ENCODE results near the gene CELF5.
"Not testable (repeated sequence)": the region's sequence is repeated elsewhere in the genome, so short reads cannot be mapped to it uniquely, and the experiment has no call there.

Gene CELF5

DNA sequence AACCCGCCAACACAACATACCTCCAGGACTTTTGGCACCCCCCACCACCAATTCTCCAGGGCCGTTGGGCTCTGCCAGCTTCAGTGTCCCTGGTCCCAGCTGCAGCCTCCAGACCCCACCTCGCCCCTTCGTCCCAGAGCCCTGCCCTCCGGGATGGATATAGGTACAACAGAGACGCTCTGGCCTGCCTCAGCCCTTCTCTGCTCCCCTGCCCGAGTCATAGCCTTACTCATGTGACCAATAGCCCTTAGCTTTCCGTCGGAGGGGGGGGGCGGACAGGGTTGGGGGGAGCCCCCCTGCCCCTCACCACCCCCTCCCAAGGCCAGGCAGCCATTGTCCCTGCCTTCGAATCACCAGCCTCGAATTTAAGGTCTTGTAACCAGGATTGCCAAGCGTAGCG, 71.1 kb downstream of the CELF5 start:
- no peak overlapping the region for H3K4me3 ChIP-seq (ENCODE audit: low read length)
- TF ChIP-seq, protein P1, sequence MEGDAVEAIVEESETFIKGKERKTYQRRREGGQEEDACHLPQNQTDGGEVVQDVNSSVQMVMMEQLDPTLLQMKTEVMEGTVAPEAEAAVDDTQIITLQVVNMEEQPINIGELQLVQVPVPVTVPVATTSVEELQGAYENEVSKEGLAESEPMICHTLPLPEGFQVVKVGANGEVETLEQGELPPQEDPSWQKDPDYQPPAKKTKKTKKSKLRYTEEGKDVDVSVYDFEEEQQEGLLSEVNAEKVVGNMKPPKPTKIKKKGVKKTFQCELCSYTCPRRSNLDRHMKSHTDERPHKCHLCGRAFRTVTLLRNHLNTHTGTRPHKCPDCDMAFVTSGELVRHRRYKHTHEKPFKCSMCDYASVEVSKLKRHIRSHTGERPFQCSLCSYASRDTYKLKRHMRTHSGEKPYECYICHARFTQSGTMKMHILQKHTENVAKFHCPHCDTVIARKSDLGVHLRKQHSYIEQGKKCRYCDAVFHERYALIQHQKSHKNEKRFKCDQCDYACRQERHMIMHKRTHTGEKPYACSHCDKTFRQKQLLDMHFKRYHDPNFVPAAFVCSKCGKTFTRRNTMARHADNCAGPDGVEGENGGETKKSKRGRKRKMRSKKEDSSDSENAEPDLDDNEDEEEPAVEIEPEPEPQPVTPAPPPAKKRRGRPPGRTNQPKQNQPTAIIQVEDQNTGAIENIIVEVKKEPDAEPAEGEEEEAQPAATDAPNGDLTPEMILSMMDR (conservative IDR thresholded peaks at IDR 0.05; ENCODE audit: low read depth, low read length): no peak
- no peak for DNase-seq (ENCODE audit: low read depth)

DNA sequence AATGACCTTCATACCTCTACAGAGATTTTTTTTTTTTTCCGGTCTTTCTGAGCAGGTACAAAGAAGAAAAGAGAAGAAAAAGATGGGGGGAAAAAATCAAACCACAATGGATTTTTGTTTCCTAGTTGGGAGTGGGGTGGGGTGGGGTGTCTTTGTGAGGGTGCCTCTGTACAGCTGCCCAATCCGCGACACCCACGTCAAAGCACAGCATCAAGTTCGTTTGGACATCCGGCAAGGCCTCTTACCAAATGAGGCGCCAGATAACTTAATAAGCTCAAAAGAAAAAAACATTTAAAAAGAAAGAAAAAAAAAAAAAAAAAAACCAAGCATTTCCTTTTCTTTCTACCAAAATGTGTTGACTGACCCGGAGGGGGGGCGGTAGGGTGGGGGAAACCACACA, 71.6 kb downstream of the CELF5 start:
- TF ChIP-seq, protein P1 (conservative IDR thresholded peaks at IDR 0.05; ENCODE audit: low read depth, low read length): no peak

DNA sequence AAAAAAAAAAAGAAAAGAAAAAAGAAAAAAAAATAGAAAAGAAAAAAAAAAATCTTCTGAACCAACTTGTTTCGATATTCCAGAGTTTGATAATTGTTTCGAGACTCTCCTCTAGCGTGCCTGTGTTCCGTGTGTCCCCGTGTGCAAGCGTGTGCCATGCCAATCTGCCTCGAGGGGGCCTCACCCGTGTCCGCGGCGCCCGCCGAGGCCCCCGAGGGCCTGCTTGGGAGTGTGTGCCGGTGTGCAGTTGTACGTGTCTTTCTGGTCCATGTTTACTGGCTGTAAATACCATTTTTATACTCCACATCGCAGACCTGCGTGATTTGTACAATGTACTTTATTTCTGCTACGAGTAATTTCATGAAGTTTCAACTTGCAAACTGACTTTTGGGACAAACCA, 72.0 kb downstream of the CELF5 start:
- H3K4me3 ChIP-seq (ENCODE audit: low read length): no peak overlapping the region
- DNase-seq (ENCODE audit: low read depth): no peak
- TF ChIP-seq, protein P1 (conservative IDR thresholded peaks at IDR 0.05; ENCODE audit: low read depth, low read length): no peak

More for the DNA sequence above, 71.6 kb downstream of the CELF5 start:
- DNase-seq (ENCODE audit: low read depth): no peak
- no peak overlapping the region for H3K4me3 ChIP-seq (ENCODE audit: low read length)

DNA sequence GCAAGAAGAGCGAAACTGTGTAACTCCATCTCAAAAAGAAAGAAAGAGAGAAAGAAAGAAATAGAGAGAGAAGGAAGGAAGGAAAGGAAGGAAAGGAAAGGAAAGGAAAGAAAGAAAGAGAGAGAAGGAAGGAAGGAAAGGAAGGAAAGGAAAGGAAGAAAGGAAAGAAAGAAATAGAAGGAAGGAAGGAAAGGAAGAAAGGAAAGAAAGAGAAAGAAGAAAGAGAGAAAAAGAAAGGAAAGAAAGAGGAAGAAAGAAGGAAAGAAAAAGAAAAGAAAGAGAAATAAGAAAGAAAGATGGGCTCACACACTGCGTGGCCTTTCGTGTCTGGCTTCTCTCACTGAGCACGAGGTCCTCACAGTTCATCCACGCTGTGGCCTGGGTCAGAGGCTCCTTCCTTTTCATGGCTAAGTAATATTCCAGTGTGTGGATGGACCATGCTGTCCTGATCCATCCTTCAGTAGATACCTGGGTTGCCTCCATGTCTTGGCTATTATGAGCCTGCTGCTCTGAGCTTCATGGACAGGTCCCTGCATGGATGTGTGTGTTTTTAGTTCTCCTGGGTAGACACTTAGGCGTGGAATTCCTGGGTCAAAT, 74.5 kb downstream of the CELF5 start:
- DNase-seq (ENCODE audit: low read depth): no peak
- TF ChIP-seq, protein P1 (conservative IDR thresholded peaks at IDR 0.05; ENCODE audit: low read depth, low read length): no peak
- no peak overlapping the region for H3K4me3 ChIP-seq (ENCODE audit: low read length)

DNA sequence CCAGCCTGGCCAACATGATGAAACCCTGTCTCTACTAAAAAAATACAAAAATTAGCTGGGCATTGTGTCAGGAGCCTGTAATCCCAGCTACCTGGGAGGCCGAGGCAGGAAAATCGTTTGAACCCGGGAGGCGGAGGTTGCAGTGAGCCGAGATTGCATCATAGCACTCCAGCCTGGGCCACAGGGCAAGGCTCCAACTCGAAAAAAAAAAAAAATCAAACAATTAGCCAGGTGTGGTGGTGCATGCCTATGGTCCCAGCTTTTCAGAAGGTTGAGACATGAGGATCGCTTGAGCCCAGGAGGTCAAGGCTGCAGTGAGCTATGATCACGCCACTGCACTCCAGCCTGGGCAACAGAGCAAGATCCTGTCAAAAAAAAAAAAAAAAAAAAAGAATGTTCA, 76.1 kb downstream of the CELF5 start:
- H3K4me3 ChIP-seq (ENCODE audit: low read length); DNase-seq (ENCODE audit: low read depth): not testable (repeated sequence)

DNA sequence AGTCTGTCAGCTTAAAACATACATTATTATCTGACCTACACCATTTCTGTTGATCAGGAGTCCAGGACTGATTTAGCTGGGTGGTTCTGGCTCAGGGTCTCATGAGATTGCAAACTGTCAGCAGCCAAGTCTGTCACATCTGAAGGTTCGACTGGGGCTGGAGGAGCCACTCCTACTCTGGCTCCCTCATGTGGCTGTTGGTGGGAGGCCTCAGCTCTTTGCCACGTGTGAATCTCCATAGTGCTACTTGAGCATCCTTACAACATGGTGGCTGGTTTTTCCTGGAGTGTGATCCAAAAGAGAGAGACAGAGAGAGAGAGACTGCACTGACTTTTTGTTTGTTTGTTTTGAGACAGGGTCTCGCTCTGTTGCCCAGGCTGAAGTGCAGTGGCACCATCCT, 78.3 kb downstream of the CELF5 start:
- no peak overlapping the region for H3K4me3 ChIP-seq (ENCODE audit: low read length)
- DNase-seq (ENCODE audit: low read depth): no peak
- TF ChIP-seq, protein P1 (conservative IDR thresholded peaks at IDR 0.05; ENCODE audit: low read depth, low read length): no peak

DNA sequence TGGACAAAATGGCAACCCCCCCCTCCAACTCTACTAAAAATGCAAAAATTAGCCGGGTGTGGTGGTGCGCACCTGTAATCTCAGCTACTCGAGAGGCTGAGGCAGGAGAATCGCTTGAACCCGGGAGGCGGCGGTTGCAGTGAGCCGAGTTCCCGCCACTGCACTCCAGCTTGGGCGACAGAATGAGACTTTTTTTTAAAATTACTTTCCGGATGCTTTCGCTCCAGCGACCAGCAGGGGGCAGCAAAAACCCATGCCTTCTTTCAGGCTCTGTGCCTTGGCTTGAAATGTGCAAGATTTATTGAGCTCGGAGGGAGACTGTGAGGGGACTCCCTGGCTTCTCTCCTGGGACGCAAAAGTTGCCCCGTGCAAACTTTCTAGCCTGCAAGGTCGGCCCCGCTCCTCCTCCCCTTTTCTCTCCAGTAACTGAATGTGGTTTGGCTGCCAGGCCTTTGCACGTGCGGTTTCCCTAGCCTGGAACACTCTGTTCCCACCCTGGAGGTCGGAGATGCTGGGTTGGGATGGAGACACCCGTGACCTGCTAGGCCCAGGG, 80.5 kb downstream of the CELF5 start:
- H3K4me3 ChIP-seq (ENCODE audit: low read length): no peak overlapping the region
- TF ChIP-seq, protein P1 (conservative IDR thresholded peaks at IDR 0.05; ENCODE audit: low read depth, low read length): peak; percentile 88
- no peak for DNase-seq (ENCODE audit: low read depth)

Measured in retinal pigment epithelial cell (primary cell).